ENCODE results near the gene SPHKAP.
"Not testable (repeated sequence)": the region's sequence is repeated elsewhere in the genome, so short reads cannot be mapped to it uniquely, and the experiment has no call there.

The SPHKAP gene, protein sequence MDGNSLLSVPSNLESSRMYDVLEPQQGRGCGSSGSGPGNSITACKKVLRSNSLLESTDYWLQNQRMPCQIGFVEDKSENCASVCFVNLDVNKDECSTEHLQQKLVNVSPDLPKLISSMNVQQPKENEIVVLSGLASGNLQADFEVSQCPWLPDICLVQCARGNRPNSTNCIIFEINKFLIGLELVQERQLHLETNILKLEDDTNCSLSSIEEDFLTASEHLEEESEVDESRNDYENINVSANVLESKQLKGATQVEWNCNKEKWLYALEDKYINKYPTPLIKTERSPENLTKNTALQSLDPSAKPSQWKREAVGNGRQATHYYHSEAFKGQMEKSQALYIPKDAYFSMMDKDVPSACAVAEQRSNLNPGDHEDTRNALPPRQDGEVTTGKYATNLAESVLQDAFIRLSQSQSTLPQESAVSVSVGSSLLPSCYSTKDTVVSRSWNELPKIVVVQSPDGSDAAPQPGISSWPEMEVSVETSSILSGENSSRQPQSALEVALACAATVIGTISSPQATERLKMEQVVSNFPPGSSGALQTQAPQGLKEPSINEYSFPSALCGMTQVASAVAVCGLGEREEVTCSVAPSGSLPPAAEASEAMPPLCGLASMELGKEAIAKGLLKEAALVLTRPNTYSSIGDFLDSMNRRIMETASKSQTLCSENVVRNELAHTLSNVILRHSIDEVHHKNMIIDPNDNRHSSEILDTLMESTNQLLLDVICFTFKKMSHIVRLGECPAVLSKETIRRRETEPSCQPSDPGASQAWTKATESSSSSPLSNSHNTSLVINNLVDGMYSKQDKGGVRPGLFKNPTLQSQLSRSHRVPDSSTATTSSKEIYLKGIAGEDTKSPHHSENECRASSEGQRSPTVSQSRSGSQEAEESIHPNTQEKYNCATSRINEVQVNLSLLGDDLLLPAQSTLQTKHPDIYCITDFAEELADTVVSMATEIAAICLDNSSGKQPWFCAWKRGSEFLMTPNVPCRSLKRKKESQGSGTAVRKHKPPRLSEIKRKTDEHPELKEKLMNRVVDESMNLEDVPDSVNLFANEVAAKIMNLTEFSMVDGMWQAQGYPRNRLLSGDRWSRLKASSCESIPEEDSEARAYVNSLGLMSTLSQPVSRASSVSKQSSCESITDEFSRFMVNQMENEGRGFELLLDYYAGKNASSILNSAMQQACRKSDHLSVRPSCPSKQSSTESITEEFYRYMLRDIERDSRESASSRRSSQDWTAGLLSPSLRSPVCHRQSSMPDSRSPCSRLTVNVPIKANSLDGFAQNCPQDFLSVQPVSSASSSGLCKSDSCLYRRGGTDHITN (N-terminal part only)

DNA sequence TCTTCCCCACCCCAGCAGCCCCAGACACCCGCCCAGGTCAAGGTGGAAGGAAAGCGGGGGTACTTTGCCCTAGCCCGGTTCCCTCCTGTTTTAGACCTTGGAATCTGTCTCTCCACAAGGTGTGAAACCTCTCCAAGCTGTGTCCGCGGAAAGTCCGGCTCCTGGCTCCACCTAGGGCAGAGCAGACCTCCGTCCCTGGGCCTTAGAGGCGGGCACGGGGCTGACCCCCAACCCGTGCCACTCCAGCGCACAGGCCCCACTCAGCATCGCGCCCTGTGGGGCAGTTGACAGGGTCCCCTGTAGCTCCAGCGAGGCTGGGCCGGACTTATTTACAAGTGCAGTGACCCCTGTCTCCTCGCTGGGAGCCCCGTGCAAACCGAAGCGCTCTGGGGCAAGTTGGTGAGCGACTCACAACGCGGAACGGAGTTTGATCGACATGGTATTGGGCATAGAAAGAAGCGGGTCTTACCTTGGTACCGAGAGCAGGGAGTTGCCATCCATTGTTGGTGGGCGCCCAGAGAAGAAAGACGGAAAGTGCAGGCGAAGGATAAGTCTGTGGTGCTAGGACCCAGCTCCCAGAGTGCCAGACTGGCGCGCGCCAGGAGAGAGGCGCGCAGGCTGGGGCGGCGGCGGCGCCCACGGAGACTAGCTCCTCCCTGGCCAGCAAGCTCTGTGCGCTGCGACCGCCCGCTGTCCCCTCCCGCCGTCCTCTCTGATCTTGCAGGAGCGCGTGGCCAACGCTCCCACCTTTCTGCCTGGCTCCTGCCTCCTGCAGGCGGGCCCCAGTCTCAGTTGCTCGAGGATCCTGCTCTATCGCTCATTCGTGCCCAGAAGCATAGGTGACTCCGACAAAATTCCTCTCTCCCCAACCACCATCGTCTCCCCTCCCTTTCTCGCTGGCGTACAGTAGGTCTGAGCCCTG is at the start of gene SPHKAP:
Gene SPHKAP, minus strand, starts transcription at position 590 of the 922 bp plus-strand sequence. Its CDS starts 89 bp downstream, at position 501.
- no peak for DNase-seq (ENCODE audit: low read depth)
- TF ChIP-seq, protein P1, sequence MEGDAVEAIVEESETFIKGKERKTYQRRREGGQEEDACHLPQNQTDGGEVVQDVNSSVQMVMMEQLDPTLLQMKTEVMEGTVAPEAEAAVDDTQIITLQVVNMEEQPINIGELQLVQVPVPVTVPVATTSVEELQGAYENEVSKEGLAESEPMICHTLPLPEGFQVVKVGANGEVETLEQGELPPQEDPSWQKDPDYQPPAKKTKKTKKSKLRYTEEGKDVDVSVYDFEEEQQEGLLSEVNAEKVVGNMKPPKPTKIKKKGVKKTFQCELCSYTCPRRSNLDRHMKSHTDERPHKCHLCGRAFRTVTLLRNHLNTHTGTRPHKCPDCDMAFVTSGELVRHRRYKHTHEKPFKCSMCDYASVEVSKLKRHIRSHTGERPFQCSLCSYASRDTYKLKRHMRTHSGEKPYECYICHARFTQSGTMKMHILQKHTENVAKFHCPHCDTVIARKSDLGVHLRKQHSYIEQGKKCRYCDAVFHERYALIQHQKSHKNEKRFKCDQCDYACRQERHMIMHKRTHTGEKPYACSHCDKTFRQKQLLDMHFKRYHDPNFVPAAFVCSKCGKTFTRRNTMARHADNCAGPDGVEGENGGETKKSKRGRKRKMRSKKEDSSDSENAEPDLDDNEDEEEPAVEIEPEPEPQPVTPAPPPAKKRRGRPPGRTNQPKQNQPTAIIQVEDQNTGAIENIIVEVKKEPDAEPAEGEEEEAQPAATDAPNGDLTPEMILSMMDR (conservative IDR thresholded peaks at IDR 0.05; ENCODE audit: low read depth, low read length), result no peak
- peak within 1 kb of the TSS; percentile 24 for H3K4me3 ChIP-seq (ENCODE audit: low read length)

DNA sequence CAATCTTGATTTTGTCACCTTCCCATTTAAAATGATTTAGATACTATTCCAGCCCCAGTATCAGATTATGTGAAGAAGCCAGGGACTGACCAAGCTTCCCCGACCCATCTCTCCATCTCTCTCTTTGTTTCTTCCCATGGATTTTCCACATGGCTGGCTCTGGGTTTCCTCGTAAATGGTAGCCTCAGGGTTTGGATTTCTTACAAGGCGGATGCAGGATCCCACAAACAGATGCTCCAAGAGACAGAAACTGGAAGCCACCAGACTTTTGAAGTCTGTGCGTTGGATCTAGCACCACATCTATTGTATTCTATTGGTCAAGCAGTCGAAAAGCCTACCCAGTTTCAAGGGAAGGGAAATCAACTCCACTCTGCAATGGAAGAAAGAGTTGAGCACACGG is 46.0 kb upstream of the SPHKAP start:
- H3K4me3 ChIP-seq (ENCODE audit: low read length), result no peak overlapping the region
- TF ChIP-seq, protein P1 (conservative IDR thresholded peaks at IDR 0.05; ENCODE audit: low read depth, low read length), result no peak
- no peak for DNase-seq (ENCODE audit: low read depth)

DNA sequence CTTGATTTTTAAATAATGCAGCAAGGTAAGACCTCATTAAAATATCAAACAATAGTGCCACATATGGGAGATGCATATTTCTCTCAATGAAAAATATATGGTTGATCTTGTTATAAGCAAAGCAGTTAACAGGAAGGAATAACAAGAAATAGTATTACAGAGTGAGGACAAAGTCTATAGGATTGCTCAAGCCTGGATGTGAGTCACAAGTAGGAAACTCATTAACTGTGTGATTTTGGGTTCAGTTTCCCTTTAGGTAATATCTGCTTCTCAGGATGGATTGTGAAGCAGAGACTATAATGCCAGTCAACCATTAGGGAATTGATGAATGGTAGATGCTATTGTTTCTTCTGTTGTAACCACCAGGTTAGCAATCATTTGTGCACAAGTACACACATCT is 42.9 kb upstream of the SPHKAP start:
- no peak overlapping the region for H3K4me3 ChIP-seq (ENCODE audit: low read length)
- no peak for DNase-seq (ENCODE audit: low read depth)
- TF ChIP-seq, protein P1 (conservative IDR thresholded peaks at IDR 0.05; ENCODE audit: low read depth, low read length), result no peak

DNA sequence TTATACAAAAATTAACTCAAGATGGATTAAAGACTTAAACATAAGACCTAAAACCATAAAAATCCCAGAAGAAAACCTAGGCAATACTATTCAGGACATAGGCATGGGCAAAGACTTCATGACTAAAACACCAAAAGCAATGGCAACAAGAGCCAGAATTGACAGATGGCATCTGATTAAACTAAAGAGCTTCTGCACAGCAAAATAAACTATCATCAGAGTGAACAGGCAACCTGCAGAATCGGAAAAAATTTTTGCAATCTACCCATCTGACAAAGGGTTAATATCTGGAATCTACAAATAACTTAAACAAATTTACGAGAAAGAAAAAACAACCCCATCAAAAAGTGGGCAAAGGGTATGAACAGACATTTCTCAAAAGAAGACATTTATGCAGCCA is 37.1 kb upstream of the SPHKAP start:
- not testable (repeated sequence) for H3K4me3 ChIP-seq (ENCODE audit: low read length)

DNA sequence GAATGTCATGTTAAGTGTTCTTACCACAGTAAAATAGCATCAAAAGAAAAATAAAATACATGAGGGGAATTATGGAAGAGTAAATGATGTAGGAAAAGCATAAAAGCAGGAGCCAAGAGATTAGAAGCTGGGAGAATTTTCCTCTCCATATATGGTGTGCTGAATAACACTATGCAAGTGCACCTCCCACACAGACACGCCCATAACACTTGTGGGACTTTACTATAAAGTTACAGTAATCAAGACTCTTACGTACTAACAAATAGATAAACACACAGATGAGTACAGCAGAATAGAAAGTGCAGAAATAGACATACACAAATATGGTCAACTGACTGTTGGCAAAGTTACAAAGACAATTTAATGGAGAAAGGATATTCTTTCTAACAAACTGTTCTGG is 16.0 kb upstream of the SPHKAP start:
- TF ChIP-seq, protein P1 (conservative IDR thresholded peaks at IDR 0.05; ENCODE audit: low read depth, low read length), result no peak
- no peak for DNase-seq (ENCODE audit: low read depth)
- H3K4me3 ChIP-seq (ENCODE audit: low read length), result no peak overlapping the region

More for the DNA sequence above, 37.1 kb upstream of the SPHKAP start:
- not testable (repeated sequence) for DNase-seq (ENCODE audit: low read depth)

DNA sequence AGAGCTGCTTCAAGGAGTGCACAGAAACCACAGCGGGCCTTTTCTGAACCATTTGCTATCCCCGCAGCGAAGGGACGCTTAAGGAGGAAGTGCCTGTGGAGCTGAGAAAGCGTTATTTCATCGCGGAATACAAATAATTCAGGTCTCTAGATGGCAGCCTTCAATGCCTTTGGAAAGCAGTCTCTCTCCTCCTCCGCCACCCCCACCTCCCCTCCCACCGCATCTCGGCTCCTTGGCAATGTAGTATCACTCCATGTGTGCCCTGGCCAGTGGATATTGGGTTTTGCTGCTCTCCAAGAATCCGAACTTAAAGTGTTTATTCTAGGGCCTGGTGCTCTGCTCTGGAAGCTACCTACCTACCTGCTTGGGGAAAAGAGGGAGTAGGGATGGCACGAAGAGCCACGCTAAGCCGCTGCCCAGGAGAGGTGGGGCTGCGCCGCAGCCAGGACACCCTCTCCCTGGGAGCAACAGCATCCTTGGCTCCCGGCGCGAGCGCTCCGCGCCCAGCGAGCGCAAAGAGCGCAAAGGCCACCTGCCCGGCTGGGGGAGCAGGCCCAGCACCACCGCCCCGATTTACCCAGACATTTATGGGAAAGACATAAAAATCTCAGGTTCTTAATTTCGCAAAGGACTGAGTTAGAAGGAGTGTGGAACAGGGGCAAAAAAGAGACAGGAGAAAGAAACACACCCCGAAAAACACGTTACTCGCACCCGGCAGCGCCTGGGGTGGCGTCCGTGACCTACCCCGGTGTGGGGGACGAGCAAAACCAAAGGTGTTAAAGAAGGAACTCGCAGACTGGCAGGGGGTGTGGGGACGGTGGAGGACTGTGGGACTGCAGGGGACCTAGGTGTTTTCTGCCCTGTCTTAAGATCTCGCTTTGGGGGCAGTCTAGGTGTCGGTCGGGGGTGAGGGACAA is 1.0 kb downstream of the SPHKAP start:
- TF ChIP-seq, protein P1 (conservative IDR thresholded peaks at IDR 0.05; ENCODE audit: low read depth, low read length), result no peak
- H3K4me3 ChIP-seq (ENCODE audit: low read length), result peak overlapping the region; percentile 24
- DNase-seq (ENCODE audit: low read depth), result no peak
